HUES48 (cell line): ENCODE data around the gene SLC25A12.

Experiments used
- H3K27ac ChIP-seq: one replicate; pipeline ENCODE4 v1.7.0; 2013; ENCODE audit warnings: low read depth, low read length, inconsistent platforms
- H3K27me3 ChIP-seq: 2 replicates; pipeline ENCODE4 v1.6.1; 2013; ENCODE audit warnings: mild to moderate bottlenecking, low read length; ENCODE audit not compliant: control insufficient read depth, insufficient read depth
- H3K36me3 ChIP-seq: 2 replicates; pipeline ENCODE4 v1.6.1; 2013; ENCODE audit warnings: low read length; ENCODE audit not compliant: control insufficient read depth, insufficient read depth
- H3K4me1 ChIP-seq: 2 replicates; pipeline ENCODE4 v1.6.1; 2013; ENCODE audit warnings: mild to moderate bottlenecking, low read length; ENCODE audit not compliant: control insufficient read depth, insufficient read depth
- H3K4me3 ChIP-seq: 2 replicates; pipeline ENCODE4 v1.5.1; 2013; ENCODE audit warnings: mild to moderate bottlenecking, low read depth, low read length
- H3K9ac ChIP-seq: 2 replicates; pipeline ENCODE4 v1.6.1; 2013; ENCODE audit warnings: mild to moderate bottlenecking, low read depth, low read length, moderate library complexity
- H3K9me3 ChIP-seq: 2 replicates; pipeline ENCODE4 v1.6.1; 2013; ENCODE audit warnings: low read length; ENCODE audit not compliant: control insufficient read depth, insufficient read depth

Gene SLC25A12

DNA sequence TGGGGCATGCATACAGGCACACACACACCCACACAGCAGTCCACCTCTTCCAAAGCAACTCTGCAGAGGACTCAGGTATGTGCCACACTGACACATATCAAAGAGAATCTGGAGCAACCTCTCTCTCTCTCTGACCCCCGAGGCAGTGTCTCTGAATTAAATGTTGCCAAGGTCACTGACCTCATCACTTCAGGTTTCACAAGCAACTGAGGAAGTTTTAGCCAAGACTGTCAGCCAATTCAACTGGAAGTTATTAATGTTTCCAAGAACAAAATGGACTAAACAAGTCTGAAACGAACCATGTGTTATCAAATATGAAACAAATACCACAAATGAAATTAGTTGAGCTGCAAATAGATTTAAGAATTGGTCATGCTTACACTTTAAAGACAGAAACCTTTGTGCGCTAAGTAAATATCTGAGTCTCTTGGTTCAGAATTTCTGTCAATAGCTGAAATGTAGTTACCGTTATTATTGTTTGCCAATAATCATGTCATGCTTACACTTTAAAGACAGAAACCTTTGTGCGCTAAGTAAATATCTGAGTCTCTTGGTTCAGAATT lies 86.1 kb downstream of the SLC25A12 start:
- H3K9ac ChIP-seq, result no peak overlapping the region
- H3K27ac ChIP-seq, result no peak overlapping the region

DNA sequence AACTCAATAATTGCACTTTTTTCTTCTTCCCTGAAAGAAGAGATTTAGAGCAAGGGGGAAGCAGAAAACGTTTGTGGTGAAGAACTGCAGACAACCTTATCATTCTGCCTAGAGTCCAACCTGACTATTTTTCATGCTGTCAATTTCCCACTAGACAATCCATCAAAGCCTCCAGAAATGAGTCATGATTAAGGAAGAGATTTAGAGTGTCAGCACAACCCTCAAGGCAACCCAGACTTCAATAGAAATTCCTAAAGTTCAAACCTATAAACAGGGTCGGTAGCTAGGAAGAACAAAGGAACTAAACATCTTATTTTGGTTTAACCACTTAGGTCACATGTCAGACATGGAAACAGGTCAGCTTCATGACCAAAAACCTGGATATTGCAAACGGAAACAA lies 86.9 kb downstream of the SLC25A12 start:
- Histone ChIP-seq H3K4me3 (no peak overlapping the region), H3K36me3 (no peaks in the 10 kb centered on the region), H3K27ac (no peak overlapping the region), H3K27me3 (no peaks in the 10 kb centered on the region), H3K9me3 (no peaks in the 10 kb centered on the region), H3K9ac (no peak overlapping the region), H3K4me1 (no peaks in the 10 kb centered on the region)

More for the DNA sequence above, 86.1 kb downstream of the SLC25A12 start:
- no peaks in the 10 kb centered on the region for H3K36me3 ChIP-seq
- no peaks in the 10 kb centered on the region for H3K9me3 ChIP-seq
- no peak overlapping the region for H3K4me3 ChIP-seq
- no peaks in the 10 kb centered on the region for H3K4me1 ChIP-seq
- no peaks in the 10 kb centered on the region for H3K27me3 ChIP-seq

GRCh38 chr2:171804456-171804855 lies 89.6 kb downstream of the SLC25A12 start:
- Histone ChIP-seq H3K36me3 (no peaks in the 10 kb centered on the region), H3K27me3 (no peaks in the 10 kb centered on the region), H3K9me3 (no peaks in the 10 kb centered on the region), H3K27ac (no peak overlapping the region), H3K9ac (no peak overlapping the region), H3K4me1 (no peaks in the 10 kb centered on the region), H3K4me3 (no peak overlapping the region)

GRCh38 chr2:171803757-171804156 lies 90.3 kb downstream of the SLC25A12 start:
- H3K36me3 ChIP-seq, result no peaks in the 10 kb centered on the region
- peaks cover 1% of the 10 kb centered on the region; the same call in 1 of the 2 replicates for H3K4me1 ChIP-seq
- no peaks in the 10 kb centered on the region for H3K27me3 ChIP-seq
- H3K9ac ChIP-seq, result no peak overlapping the region
- H3K27ac ChIP-seq, result no peak overlapping the region
- H3K4me3 ChIP-seq, result no peak overlapping the region
- no peaks in the 10 kb centered on the region for H3K9me3 ChIP-seq

DNA sequence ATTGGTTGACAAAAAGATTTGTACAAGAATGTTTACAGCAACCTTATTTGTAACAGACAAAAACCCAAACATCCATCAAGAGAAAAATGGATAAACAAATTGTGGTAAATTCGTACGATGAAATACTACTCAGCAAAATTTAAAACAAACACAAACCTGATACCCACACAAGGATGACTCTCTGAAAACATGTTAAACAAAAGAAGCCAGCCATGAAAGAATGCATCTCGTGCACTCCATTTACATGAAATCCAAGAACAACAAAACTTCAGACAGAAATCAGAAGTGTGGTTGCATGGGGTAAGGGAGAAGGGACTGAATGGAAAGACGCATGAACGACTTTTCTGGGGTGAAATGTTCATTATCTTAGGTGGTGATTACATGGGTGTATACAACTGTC lies 93.4 kb downstream of the SLC25A12 start:
- no peak overlapping the region for H3K9ac ChIP-seq
- no peaks in the 10 kb centered on the region for H3K27me3 ChIP-seq
- H3K4me1 ChIP-seq, result peaks cover 10% of the 10 kb centered on the region; the same call in 1 of the 2 replicates
- H3K27ac ChIP-seq, result no peak overlapping the region
- H3K4me3 ChIP-seq, result no peak overlapping the region
- no peaks in the 10 kb centered on the region for H3K9me3 ChIP-seq
- H3K36me3 ChIP-seq, result no peaks in the 10 kb centered on the region

GRCh38 chr2:171798156-171798820 lies 95.8 kb downstream of the SLC25A12 start:
- Histone ChIP-seq H3K36me3 (no peaks in the 10 kb centered on the region), H3K4me3 (no peak overlapping the region), H3K27me3 (no peaks in the 10 kb centered on the region), H3K9me3 (no peaks in the 10 kb centered on the region), H3K27ac (no peak overlapping the region), H3K9ac (no peak overlapping the region), H3K4me1 (peaks cover 31% of the 10 kb centered on the region)

DNA sequence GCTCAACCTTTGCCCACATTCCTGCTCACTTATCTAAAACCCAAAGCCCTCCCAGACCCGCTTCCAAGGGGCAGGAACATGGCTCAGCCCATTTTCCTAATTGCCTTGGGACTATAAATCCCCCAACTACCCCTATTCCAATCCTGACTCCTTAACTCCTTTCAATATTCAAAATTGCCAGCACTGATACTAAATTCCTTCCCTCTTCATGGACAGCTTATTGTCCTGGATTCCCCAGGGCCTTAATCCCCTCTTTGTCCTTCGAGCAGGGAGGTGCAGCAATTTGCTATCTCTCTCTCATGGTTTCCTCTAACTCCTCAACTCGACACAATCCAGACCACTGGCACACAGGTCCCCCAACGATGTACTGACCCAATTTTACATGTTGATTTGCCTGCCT lies 99.1 kb downstream of the SLC25A12 start:
- peaks cover 42% of the 10 kb centered on the region for H3K4me1 ChIP-seq
- H3K9me3 ChIP-seq, result no peaks in the 10 kb centered on the region
- no peak overlapping the region for H3K9ac ChIP-seq
- H3K27ac ChIP-seq, result peak overlapping the region; percentile 56
- no peaks in the 10 kb centered on the region for H3K27me3 ChIP-seq
- H3K36me3 ChIP-seq, result no peaks in the 10 kb centered on the region
- no peak overlapping the region for H3K4me3 ChIP-seq

DNA sequence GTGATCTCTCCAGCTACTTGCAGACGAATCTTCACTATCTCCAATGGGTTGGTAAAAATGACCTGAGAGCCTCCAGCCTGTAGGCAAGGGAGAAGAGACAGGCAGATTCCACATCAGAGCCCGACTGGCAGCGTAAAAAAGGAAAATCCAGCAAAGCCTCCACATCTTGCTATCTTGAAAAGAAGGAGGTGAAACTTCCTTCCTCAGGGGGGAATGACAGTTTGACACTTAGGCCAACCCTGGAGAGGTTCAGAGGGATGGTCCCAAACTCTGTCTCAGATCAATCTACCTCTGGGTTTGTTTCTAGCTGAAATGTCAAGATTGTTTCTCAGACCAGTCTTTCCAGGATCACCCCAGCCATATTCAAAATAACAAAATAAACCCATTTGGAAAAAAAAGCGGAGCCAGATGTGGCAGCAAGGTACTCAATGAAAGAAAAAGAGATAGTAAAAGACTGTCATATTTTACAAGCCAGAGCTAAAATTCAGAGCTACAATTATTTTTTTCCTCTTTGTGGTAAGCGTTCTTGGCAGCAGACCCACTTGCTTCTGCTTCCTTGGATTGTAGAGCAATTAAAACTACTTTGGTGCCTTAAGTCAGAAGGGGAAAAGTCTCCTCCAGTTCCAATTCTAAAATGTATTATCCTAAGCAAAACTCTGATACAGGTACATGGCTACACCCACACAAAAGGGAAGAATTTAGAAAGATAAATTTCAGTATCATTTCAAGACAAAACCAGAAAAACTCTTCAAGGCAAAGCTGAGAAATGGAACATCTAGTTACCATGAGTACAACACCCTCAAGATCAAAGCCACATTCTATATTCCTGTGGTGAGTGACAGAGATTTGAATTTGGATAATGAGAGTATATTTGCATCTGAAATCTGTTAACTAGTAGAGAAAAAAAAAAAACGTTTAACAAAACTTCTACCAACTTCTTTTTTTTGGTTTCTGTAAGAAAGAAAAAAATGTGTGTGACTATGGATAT lies 100.1 kb downstream of the SLC25A12 start:
- Histone ChIP-seq H3K36me3 (no peaks in the 10 kb centered on the region), H3K9me3 (no peaks in the 10 kb centered on the region), H3K4me3 (no peak overlapping the region), H3K4me1 (peaks cover 45% of the 10 kb centered on the region), H3K27me3 (no peaks in the 10 kb centered on the region), H3K27ac (peak overlapping the region; percentile 65), H3K9ac (no peak overlapping the region)

DNA sequence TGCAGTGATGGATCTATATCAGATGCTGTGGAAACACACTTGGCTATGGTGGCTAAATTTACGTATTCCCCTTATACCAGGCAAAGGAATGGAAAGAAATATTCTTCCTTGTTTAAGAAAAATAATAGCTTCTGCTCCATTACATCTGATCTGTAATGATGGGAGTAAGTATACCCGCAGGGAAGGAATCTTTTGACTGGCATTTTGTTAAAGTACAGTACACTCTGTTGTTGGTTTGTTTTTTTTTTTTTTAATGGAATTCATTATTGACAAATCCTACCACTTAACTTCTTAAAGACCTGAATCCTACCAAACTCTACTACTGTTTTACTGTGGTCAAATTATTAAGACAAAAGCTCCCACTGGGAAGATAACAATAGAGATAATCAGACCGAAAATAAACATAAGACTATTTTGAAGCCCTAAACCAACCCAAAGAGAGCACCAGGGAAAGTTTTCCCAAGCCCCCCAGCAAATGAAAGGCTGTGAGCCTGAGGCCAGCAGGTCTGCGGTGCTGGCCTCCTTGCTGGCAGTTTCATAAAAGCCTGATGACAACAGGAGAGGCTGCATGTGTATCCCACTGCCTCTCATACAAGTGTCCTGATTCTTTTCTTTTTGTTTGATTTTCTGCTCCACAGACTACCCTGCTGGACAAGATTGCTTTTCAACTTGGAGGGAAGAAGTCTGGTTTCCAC lies 101.0 kb downstream of the SLC25A12 start:
- H3K9me3 ChIP-seq, result no peaks in the 10 kb centered on the region
- H3K4me1 ChIP-seq, result peaks cover 46% of the 10 kb centered on the region
- H3K4me3 ChIP-seq, result no peak overlapping the region
- no peaks in the 10 kb centered on the region for H3K36me3 ChIP-seq
- peak overlapping the region; percentile 65 for H3K27ac ChIP-seq
- H3K9ac ChIP-seq, result no peak overlapping the region
- H3K27me3 ChIP-seq, result no peaks in the 10 kb centered on the region

- no peak overlapping the region for H3K4me3 ChIP-seq
- H3K4me1 ChIP-seq, result peaks cover 52% of the 10 kb centered on the region
- no peaks in the 10 kb centered on the region for H3K27me3 ChIP-seq
- peaks cover 4% of the 10 kb centered on the region; the same call in 1 of the 2 replicates for H3K36me3 ChIP-seq
- H3K27ac ChIP-seq, result no peak overlapping the region
- H3K9ac ChIP-seq, result no peak overlapping the region
- no peaks in the 10 kb centered on the region for H3K9me3 ChIP-seq
Measured at GRCh38 chr2:171792157-171792556, 101.9 kb downstream of the SLC25A12 start.
